DMS153 treated with DMSO at 0.1 percent for 48 hours (cell line): ENCODE measurements around the gene MATN3.

Source experiments
- DNase-seq: peaks from one replicate; lab custom pipeline; 2025; ENCODE audit not compliant: unreplicated experiment; lab: John Stamatoyannopoulos, UW

Gene MATN3

GRCh38 chr2:20040489-20041172, 28.2 kb upstream of the MATN3 start:
- DNase-seq, result no peak

GRCh38 chr2:20037660-20038059, 25.2 kb upstream of the MATN3 start:
- DNase-seq, result no peak

- DNase-seq, result no peak
These were observed 23.6 kb upstream of the MATN3 start for GRCh38 chr2:20035955-20036666.

GRCh38 chr2:20034821-20035220, 22.4 kb upstream of the MATN3 start:
- DNase-seq, result no peak

- no peak for DNase-seq
These were observed 21.8 kb upstream of the MATN3 start for GRCh38 chr2:20034218-20034617.

- no peak for DNase-seq
These were observed 20.9 kb upstream of the MATN3 start for GRCh38 chr2:20033322-20033721.

- DNase-seq, result no peak
These were observed 17.8 kb upstream of the MATN3 start for GRCh38 chr2:20030224-20030623.

GRCh38 chr2:20027705-20028434, 15.4 kb upstream of the MATN3 start:
- no peak for DNase-seq

- no peak for DNase-seq
These were observed 14.8 kb upstream of the MATN3 start for GRCh38 chr2:20027260-20027677.

GRCh38 chr2:20025065-20025786, 12.8 kb upstream of the MATN3 start:
- no peak for DNase-seq

GRCh38 chr2:20023688-20024087, 11.2 kb upstream of the MATN3 start:
- no peak for DNase-seq

GRCh38 chr2:20021405-20022009, 9.0 kb upstream of the MATN3 start:
- DNase-seq, result no peak

- no peak for DNase-seq
These were observed 7.3 kb upstream of the MATN3 start for GRCh38 chr2:20019747-20020146.

- no peak for DNase-seq
These were observed 6.2 kb upstream of the MATN3 start for GRCh38 chr2:20018601-20019152.

GRCh38 chr2:20016346-20016745, 3.9 kb upstream of the MATN3 start:
- DNase-seq, result no peak

- DNase-seq, result peak; percentile 13
These were observed 3.1 kb upstream of the MATN3 start for GRCh38 chr2:20015482-20016083.

- DNase-seq, result no peak
These were observed 820 bp upstream of the MATN3 start for GRCh38 chr2:20013126-20013849.

GRCh38 chr2:20012032-20012281, 511 bp downstream of the MATN3 start:
- DNase-seq, result no peak

GRCh38 chr2:20011276-20012031, 1.0 kb downstream of the MATN3 start:
- DNase-seq, result no peak
